ENCODE measurements around the gene TSPAN10. TPM values are rescaled to one million over a fixed set of nuclear protein-coding genes. Genes with fewer than 3 reads are reported as not detected.

Gene TSPAN10
- 4.7 to 6.7 TPM (median 5.5 TPM) in 5 replicates for total RNA-seq (2022; extraction: Qiagen RNA extraction)

DNA sequence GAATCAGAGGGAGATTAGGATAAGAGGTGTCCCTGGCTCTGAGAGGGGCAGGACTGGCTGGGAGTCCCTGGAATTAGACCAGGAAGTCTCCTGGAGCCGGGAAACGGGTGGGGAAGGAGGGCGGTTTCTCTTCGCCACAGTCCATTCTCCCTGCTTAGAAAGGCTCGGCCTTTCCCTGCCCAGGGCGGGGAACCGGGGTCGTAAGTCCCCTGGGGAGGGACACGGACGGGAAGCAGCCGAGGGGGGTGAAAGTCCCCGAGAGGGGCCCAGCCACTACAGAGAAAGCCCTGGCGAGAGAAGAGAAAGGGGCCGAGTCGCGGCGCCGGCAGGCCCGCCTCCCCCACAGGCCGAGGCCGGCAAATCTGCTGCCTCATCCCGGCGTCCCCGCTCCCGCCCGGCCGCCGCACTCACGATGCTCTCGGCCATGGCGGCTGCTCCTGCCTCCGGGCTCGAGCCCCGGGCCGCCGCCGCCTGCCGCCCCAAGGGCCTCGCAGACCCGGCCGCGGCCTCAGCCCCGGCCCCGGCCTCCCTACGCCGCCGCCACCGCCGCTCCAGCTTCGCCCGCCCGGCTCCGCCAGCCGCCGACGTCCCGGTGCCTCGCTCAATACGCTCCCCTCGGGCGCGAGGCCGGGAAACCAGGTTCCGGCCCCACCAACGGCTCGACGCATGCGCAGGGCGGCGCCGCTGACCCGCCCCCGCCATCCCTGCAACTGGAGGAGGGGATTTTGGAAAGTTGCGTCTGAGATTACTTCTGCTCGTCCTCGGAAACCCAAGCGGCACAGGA, at the start of gene TSPAN10, which contains the start of gene NPLOC4:
Gene TSPAN10, plus strand, starts transcription at position 692 of the 784 bp plus-strand sequence. CDS start 5,217 bp downstream, outside the sequence.
Gene NPLOC4, minus strand, starts transcription at position 608 of the 784 bp plus-strand sequence. Its CDS starts 182 bp downstream, at position 426.

DNA sequence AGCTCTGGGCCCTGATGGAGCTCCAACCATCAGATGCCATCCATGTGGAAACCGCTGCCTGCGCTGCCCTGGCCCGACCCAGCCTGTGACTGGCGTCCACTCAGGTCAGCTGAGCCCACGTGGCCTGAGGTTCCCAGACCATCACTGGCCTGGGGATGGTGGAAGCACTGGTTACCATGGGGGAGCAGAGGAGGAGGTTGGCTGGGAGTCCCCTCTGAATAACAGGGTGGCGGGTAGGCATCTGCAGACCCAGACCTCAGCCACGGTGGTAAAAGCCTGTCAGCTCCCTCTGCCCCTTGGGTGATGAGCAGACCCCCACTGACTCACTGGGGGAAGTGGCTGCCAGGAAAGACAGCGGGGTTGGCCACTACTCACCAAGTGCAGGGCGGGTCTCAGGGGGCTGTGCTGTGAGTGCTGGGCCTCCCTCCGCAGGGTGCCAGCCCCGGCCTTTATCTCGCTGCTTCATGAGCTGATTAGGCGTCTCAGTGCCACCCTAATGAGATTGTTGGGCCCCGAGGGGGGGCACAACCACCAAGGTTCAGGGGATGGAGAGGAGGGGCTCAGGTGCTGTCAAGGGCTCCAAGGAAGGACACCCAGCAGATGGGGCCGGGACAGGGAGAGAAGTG, 19.2 kb downstream of the TSPAN10 start, which contains the start of gene PDE6G:
Gene PDE6G, minus strand, starts transcription at position 425 of the 626 bp plus-strand sequence. CDS start 3,237 bp downstream, outside the sequence.

DNA sequence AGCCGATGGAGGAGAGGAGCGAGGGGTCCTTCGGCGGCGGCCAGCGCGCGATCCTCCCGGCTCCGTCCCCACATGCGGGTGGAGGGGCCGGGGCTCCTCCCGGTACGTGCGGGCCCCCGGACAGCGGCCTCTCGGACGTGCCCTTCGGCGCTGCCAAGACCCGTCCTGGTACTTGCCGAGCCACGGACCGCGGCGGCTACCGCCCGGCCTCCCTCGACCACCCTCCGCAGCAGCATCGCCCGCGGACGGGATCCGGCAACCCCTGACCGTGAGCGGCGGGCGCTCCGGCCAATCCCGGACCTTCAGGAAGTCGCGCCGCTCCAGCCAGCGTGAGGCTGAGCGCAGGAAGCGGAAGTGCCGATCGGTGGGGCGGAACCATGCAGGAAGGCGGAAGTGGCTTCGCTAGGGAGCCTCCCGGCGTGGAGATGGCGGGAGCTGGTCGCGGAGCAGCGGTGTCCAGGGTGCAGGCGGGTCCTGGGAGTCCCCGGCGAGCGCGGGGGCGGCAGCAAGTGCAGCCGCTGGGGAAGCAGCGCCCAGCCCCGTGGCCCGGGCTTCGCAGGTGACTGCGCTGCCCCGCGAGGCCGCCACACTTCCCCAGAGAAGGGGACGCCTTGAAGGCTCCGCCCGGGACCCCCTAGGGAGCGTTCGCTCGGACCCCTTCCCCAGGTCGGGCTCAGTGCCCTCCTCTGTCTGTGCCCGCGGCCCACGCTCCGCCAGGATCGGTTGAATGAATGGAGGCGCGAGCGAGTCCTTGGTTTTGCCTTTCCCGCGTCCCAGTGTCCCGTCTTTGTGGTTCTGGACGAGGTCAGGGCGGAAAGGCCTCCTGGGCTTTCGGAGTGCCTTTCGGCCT, 29.6 kb downstream of the TSPAN10 start, which contains the start of the genes CCDC137 and OXLD1:
Gene CCDC137, plus strand, starts transcription at position 396 of the 850 bp plus-strand sequence. Its CDS starts 30 bp downstream, at position 426.
Gene OXLD1, minus strand, starts transcription at position 264 of the 850 bp plus-strand sequence. Its CDS starts 28 bp downstream, at position 236.

DNA sequence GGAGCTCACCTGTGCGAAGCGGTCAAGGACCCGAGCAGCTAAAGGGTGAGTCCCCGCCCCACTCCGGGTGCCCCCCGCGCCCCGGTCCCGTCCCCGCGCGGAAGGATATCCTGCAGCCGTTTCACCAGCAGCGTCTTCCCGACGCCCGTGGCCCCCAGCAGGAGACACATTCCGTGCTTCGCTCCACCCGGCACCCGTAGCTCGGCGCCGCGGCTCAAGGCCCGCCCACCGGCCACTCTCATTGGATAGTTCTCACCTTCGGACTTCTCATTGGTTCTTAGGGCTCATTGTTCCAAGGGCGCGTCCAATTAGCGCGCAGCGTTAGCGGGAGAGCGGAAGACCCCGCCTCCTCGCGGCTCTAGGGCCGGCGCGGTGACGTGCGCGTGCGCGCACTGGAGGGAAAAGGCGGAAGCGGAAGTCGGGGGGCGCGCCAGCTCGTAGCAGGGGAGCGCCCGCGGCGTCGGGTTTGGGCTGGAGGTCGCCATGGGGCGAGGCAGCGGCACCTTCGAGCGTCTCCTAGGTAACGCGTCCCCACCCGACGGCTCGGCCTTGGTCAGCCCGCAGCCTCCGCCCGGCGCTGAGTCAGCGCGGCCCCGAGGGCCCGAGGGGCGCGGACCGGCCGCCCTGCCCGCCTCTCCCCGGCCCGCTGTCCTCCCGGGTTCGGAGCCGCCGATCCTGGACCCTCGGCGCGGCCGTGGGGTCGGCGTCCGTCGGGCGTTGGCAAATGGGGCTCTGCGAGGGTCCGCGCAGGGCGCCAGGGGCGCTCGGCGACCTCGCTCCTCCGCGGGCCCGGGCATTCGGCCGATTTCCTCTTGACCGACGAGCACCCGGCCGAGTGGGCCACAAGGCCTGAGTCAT, 46.8 kb downstream of the TSPAN10 start, which contains the start of the genes ARL16 and HGS:
Gene ARL16, minus strand, starts transcription at position 214 of the 858 bp plus-strand sequence. Its CDS starts 44 bp downstream, at position 170.
Gene HGS, plus strand, starts transcription at position 428 of the 858 bp plus-strand sequence. Its CDS starts 56 bp downstream, at position 484.

Other genes with a start within 250 kb of the TSPAN10 start
- gene BAHCC1, start 241.7 kb upstream of the TSPAN10 start, total RNA-seq (2022; extraction: Qiagen RNA extraction) = 8.4 to 15.2 TPM (median 13.6 TPM) in 5 replicates
- gene ACTG1, start 124.4 kb upstream of the TSPAN10 start, total RNA-seq (2022; extraction: Qiagen RNA extraction) = 4,859 to 6,885 TPM (median 5,562 TPM) in 5 replicates
- 0.84 to 1.6 TPM (median 1.2 TPM) in 5 replicates for gene FSCN2, start 108.8 kb upstream of the TSPAN10 start, total RNA-seq (2022; extraction: Qiagen RNA extraction)
- gene FAAP100, start 84.8 kb upstream of the TSPAN10 start, total RNA-seq (2022; extraction: Qiagen RNA extraction) = 18.1 to 28.0 TPM (median 25.7 TPM) in 5 replicates
- gene NPLOC4, start 84 bp upstream of the TSPAN10 start, total RNA-seq (2022; extraction: Qiagen RNA extraction) = 85.0 to 106 TPM (median 100 TPM) in 5 replicates
- gene PDE6G, start 19.3 kb downstream of the TSPAN10 start, total RNA-seq (2022; extraction: Qiagen RNA extraction) = 1.5 to 3.5 TPM (median 2.3 TPM) in 5 replicates
- gene OXLD1, start 29.4 kb downstream of the TSPAN10 start, total RNA-seq (2022; extraction: Qiagen RNA extraction) = 36.8 to 67.2 TPM (median 66.0 TPM) in 5 replicates
- 60.1 to 73.6 TPM (median 66.8 TPM) in 5 replicates for gene CCDC137, start 29.5 kb downstream of the TSPAN10 start, total RNA-seq (2022; extraction: Qiagen RNA extraction)
- 45.1 to 55.5 TPM (median 52.3 TPM) in 5 replicates for gene ARL16, start 46.6 kb downstream of the TSPAN10 start, total RNA-seq (2022; extraction: Qiagen RNA extraction)
- 142 to 227 TPM (median 216 TPM) in 5 replicates for gene HGS, start 46.8 kb downstream of the TSPAN10 start, total RNA-seq (2022; extraction: Qiagen RNA extraction)
- gene MRPL12, start 66.2 kb downstream of the TSPAN10 start, total RNA-seq (2022; extraction: Qiagen RNA extraction) = 218 to 333 TPM (median 307 TPM) in 5 replicates
- 27.8 to 48.8 TPM (median 47.9 TPM) in 5 replicates for gene SLC25A10, start 75.1 kb downstream of the TSPAN10 start, total RNA-seq (2022; extraction: Qiagen RNA extraction)
- gene GCGR, start 167.0 kb downstream of the TSPAN10 start, total RNA-seq (2022; extraction: Qiagen RNA extraction) = 0.17 to 0.50 TPM (median 0.23 TPM) in 5 replicates
- 78.0 to 115 TPM (median 102 TPM) in 5 replicates for gene MCRIP1, start 196.1 kb downstream of the TSPAN10 start, total RNA-seq (2022; extraction: Qiagen RNA extraction)
- gene PPP1R27, start 197.9 kb downstream of the TSPAN10 start, total RNA-seq (2022; extraction: Qiagen RNA extraction) = 0.10 to 0.43 TPM (median 0.17 TPM) in 4 of 5 replicates, not detected in the other
- 690 to 732 TPM (median 705 TPM) in 5 replicates for gene P4HB, start 223.3 kb downstream of the TSPAN10 start, total RNA-seq (2022; extraction: Qiagen RNA extraction)
- gene ARHGDIA, start 234.1 kb downstream of the TSPAN10 start, total RNA-seq (2022; extraction: Qiagen RNA extraction) = 603 to 678 TPM (median 626 TPM) in 5 replicates